K562 (cell line): ENCODE results near the gene TMEM72. TPM values are rescaled to one million over a fixed set of nuclear protein-coding genes. Genes with fewer than 3 reads are reported as not detected.

Experiments
- AFF1 ChIP-seq, 2 experiments: fragments of 450-650 bp; IDR thresholded peaks; 2 replicates each; pipeline ENCODE4 v1.6.1; 2018; ENCODE audit warnings: mild to moderate bottlenecking in 2 of 2, low read depth in 1 of 2; ENCODE audit not compliant: partially characterized antibody in 2 of 2
- ARID2 ChIP-seq: fragments of 450-650 bp; IDR thresholded peaks from 2 replicates; pipeline ENCODE4 v1.6.1; 2017; ENCODE audit warnings: antibody characterized with exemption, mild to moderate bottlenecking
- ARID4B ChIP-seq: sonication (generic); formaldehyde crosslinking; IDR thresholded peaks from 2 replicates; pipeline ENCODE4 v1.8.0; 2022; ENCODE audit warnings: mild to moderate bottlenecking, missing genetic modification reagents
- CHCHD3 ChIP-seq: fragments of 250-450 bp; sonication (Bioruptor Pico); IDR thresholded peaks from 2 replicates; pipeline ENCODE4 v2.1.2; 2022; ENCODE audit warnings: mild to moderate bottlenecking
- FOXP4 ChIP-seq: sonication (generic); formaldehyde crosslinking; IDR thresholded peaks from 2 replicates; pipeline ENCODE4 v1.8.0; 2022; ENCODE audit warnings: mild to moderate bottlenecking, missing genetic modification reagents, borderline replicate concordance
- HMBOX1 ChIP-seq: sonication (generic); IDR thresholded peaks from 2 replicates; pipeline ENCODE4 v1.6.1; 2016
- HMG20B ChIP-seq: fragments of 250-450 bp; sonication (Bioruptor Pico); IDR thresholded peaks from 2 replicates; pipeline ENCODE4 v1.5.0; 2021; ENCODE audit warnings: mild to moderate bottlenecking
- HSF4 ChIP-seq: fragments of 250-450 bp; sonication (Bioruptor Pico); IDR thresholded peaks from 2 replicates; pipeline ENCODE4 v2.1.2; 2022; ENCODE audit warnings: mild to moderate bottlenecking, moderate library complexity, borderline replicate concordance
- L3MBTL2 ChIP-seq: fragments of 450-650 bp; IDR thresholded peaks from 2 replicates; pipeline ENCODE4 v1.6.1; 2016; ENCODE audit warnings: mild to moderate bottlenecking, moderate library complexity
- NUFIP1 ChIP-seq: fragments of 450-650 bp; IDR thresholded peaks from 2 replicates; pipeline ENCODE4 v1.6.1; 2018; ENCODE audit not compliant: partially characterized antibody
- PTBP1 ChIP-seq: fragments of 200-400 bp; formaldehyde crosslinking; IDR thresholded peaks from 2 replicates; pipeline ENCODE4 v1.6.1; 2017; ENCODE audit warnings: low read depth, low read length
- TFAP4 ChIP-seq: sonication (generic); formaldehyde crosslinking; IDR thresholded peaks from 2 replicates; pipeline ENCODE4 v1.8.0; 2022; ENCODE audit warnings: missing genetic modification reagents, mild to moderate bottlenecking, moderate library complexity, borderline replicate concordance
- TRIM28 ChIP-seq: fragments of 450-650 bp; IDR thresholded peaks from 2 replicates; pipeline ENCODE4 v1.6.1; 2017
- ZFP36 ChIP-seq: fragments of 150-350 bp; IDR thresholded peaks from 2 replicates; pipeline ENCODE4 v1.6.1; 2018; ENCODE audit warnings: low read length, low read depth; ENCODE audit not compliant: partially characterized antibody
- ZNF75A ChIP-seq: fragments of 450-650 bp; formaldehyde crosslinking; IDR thresholded peaks from 2 replicates; pipeline ENCODE4 v1.4.0; 2020; ENCODE audit warnings: mild to moderate bottlenecking
- polyA plus RNA-seq, 8 experiments: library from polyadenylated mRNA; depleted of rRNA in 4 of 8; stranded (reverse) in 5 of 8; unstranded in 3 of 8; fragments of >200 nt; fragmentation: Nextera tagmentation in 2 of 8; fragmentation: Illumina TruSeq in 1 of 8; extraction: Ambion mirVana in 2 of 8; extraction: Trizol in 1 of 8; gene quantifications; 2 replicates each; pipeline versions ENCODE4 v1.2.1 to v1.2.3, GENCODE V29; 2011 to 2014; ENCODE audit warnings: inconsistent platforms in 1 of 8, missing spikeins in 1 of 8
- total RNA-seq, 7 experiments: library from RNA; depleted of rRNA in 6 of 7; stranded (reverse); fragments of >200 nt in 6 of 7; fragmentation: Illumina TruSeq in 2 of 7; extraction: Trizol in 2 of 7; gene quantifications; 2 replicates each; pipeline versions ENCODE4 v1.2.1 to v1.2.3, GENCODE V29; 2011 to 2021; ENCODE audit warnings: low replicate concordance in 1 of 7

The TMEM72 gene
- total and polyA plus RNA-seq, 9 of the 15 experiments (the other 6 are each of a cell fraction or from before 2014, with no cell fraction given), result not detected

- peak in 1 of 2 experiments; percentile 82 for TF ChIP-seq AFF1 (IDR thresholded peaks at IDR 0.05; ENCODE audit: low read depth in 1 of 2, partially characterized antibody in 2 of 2)
- TF ChIP-seq TRIM28, result peak; percentile 64; the same call in 1 of the 2 replicates
- peak; percentile 43 for TF ChIP-seq L3MBTL2
- no peak for TF ChIP-seq ARID4B (CRISPR knock-in tag)
- peak; percentile 28 for TF ChIP-seq ZFP36
- no peak for TF ChIP-seq CHCHD3 (CRISPR knock-in tag)
- TF ChIP-seq ARID2, result no peak
- TF ChIP-seq PTBP1, result no peak
- no peak; the same call in 1 of the 2 replicates for TF ChIP-seq HSF4
- no peak for TF ChIP-seq NUFIP1
- TF ChIP-seq TFAP4 (CRISPR knock-in tag), result peak; percentile 70
- TF ChIP-seq FOXP4, result no peak
- peak; percentile 79; the same call in 1 of the 2 replicates for TF ChIP-seq HMBOX1
- no peak for TF ChIP-seq ZNF75A
- no peak for TF ChIP-seq HMG20B (CRISPR knock-in tag)
These were observed 2.4 kb downstream of the TMEM72 start (continued) for GRCh38 chr10:44913350-44914081.
